AG04449 (cell line): Measurements from ENCODE around the gene RHOT2.
A peak's percentile ranks its signal among the peaks of the same experiment; 100 is the strongest.

Source experiments
- CTCF ChIA-PET: fragments of 350-600 bp; formaldehyde crosslinking; extraction: SDS; loops from one replicate; lab custom pipeline; 2021; ENCODE audit warnings: antibody characterized with exemption; lab: Yijun Ruan, JAX
- POLR2A ChIA-PET: fragments of 400-600, 350-600 bp; formaldehyde crosslinking; extraction: SDS; loops from one replicate; lab custom pipeline; 2020; ENCODE audit warnings: antibody characterized with exemption, inconsistent platforms; lab: Yijun Ruan, JAX
- DNase-seq: peaks from one replicate; pipeline ENCODE4 v3.0.0-alpha.2; 2010; ENCODE audit warnings: low read depth, low spot score
- H3K4me3 ChIP-seq: 2 replicates; pipeline ENCODE4 v1.5.1; 2011; ENCODE audit warnings: low read depth, mild to moderate bottlenecking, control low read depth, low read length
- TF ChIP-seq, protein P1 (sequence below): IDR thresholded peaks from one replicate; pipeline ENCODE4 v1.5.1; 2011; ENCODE audit warnings: mild to moderate bottlenecking, moderate library complexity, low read length, control low read depth, inconsistent platforms; ENCODE audit not compliant: insufficient read depth; ENCODE audit errors: missing control alignments

RHOT2 gene

GRCh38 chr16:718922-719321 is 51.0 kb downstream of the RHOT2 start:
- POLR2A ChIA-PET, result interaction anchor here (0.9 kb wide), 1 partner anchor 70 kb away, joined by 3 read pairs; the partner anchor contains the start of genes CHTF18 and RPUSD1
- CTCF ChIA-PET, result interaction anchor here (0.7 to 3.4 kb wide), 7 partner anchors 9 to 457 kb away, joined by 3 to 25 read pairs (median 6); no protein-coding TSS in a partner anchor

GRCh38 chr16:719815-720446 is 52.0 kb downstream of the RHOT2 start:
- ChIA-PET POLR2A (interaction anchor here (0.9 to 1.5 kb wide), 4 partner anchors 10 to 69 kb away, joined by 3 to 7 read pairs (median 4); partner anchors contain the start of genes CHTF18 and RPUSD1), CTCF (interaction anchor here (0.6 to 3.4 kb wide), 18 partner anchors 8 to 456 kb away, joined by 3 to 25 read pairs (median 4); partner anchors contain the start of gene CIAO3)
- peak overlapping the region; percentile 75 for H3K4me3 ChIP-seq
- TF ChIP-seq, protein P1, sequence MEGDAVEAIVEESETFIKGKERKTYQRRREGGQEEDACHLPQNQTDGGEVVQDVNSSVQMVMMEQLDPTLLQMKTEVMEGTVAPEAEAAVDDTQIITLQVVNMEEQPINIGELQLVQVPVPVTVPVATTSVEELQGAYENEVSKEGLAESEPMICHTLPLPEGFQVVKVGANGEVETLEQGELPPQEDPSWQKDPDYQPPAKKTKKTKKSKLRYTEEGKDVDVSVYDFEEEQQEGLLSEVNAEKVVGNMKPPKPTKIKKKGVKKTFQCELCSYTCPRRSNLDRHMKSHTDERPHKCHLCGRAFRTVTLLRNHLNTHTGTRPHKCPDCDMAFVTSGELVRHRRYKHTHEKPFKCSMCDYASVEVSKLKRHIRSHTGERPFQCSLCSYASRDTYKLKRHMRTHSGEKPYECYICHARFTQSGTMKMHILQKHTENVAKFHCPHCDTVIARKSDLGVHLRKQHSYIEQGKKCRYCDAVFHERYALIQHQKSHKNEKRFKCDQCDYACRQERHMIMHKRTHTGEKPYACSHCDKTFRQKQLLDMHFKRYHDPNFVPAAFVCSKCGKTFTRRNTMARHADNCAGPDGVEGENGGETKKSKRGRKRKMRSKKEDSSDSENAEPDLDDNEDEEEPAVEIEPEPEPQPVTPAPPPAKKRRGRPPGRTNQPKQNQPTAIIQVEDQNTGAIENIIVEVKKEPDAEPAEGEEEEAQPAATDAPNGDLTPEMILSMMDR, result peak; percentile 29
- DNase-seq, result no peak

More at GRCh38 chr16:718922-719321, 51.0 kb downstream of the RHOT2 start:
- no peak for DNase-seq
- TF ChIP-seq, protein P1, result no peak
- no peak overlapping the region for H3K4me3 ChIP-seq

DNA sequence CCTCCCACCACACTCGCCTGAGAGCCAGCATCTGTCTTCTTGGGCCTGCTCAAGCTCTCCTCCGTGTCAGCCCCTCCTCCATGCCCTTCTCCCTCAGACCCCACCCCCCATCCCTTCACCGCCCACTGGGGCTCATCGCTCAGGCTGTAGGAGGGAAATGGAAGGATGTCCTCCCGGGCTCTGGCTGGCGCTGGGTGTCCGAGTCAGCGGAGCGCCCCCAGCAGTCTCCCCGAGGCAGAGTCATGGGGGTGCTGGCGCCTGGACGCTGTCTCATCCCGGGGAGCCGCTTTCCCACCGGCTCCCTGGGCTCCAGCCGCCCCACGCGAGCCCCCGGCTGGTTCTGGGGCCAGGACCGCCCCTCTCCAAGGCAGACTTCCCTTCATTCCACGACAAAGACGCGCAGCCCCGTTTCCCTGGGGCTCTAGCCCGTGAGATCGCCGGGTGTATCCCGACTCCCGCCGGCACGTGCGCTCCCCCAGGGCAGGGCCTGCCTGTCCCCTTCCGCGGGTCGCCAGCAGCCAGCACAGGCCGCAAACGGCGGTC is 52.6 kb downstream of the RHOT2 start:
- peak overlapping the region; percentile 75 for H3K4me3 ChIP-seq
- CTCF ChIA-PET, result interaction anchor here (0.6 to 3.4 kb wide), 16 partner anchors 8 to 335 kb away, joined by 3 to 25 read pairs (median 4); partner anchors contain the start of gene CIAO3
- TF ChIP-seq, protein P1, result peak; percentile 52
- no peak for DNase-seq
- POLR2A ChIA-PET, result interaction anchor here (1.0 to 1.5 kb wide), 3 partner anchors 9 to 34 kb away, joined by 3 to 7 read pairs (median 5); no protein-coding TSS in a partner anchor

DNA sequence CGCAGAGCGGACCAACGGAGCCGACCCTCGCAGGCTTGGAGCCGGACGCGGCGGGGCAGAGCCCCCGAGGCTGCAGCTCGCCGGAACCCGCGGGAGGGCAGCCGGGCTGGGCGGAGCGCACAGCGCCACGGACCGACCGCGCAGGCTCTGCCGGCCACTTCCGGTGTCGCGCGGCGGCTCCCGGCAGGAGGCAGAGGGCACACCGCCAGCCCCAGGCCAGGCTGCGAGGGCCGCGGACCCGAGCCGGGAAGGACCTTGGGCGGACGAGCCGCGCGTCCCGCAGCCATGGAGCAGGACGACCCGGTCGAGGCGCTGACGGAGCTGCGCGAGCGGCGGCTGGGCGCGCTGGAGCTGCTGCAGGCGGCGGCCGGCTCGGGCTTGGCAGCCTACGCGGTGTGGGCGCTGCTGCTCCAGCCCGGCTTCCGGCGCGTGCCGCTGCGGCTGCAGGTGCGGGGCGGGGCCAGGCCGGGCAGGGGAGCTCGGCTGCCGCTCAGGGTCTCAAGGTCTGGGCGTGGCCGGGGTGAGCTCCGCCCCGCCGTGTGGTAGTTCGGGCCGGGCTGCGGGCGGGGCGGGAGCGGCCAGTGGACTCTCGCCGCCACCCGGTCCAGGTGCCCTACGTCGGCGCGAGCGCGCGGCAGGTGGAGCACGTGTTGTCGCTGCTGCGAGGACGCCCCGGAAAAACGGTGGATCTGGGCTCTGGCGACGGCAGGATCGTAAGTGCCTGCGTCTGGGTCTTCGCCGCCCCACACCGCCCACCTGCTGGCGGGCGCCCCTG is 53.2 kb downstream of the RHOT2 start, which contains the start of gene ANTKMT:
TSS of gene ANTKMT (plus strand) at position 157 of the 775 bp plus-strand sequence. CDS start at position 286, 129 bp downstream.
- CTCF ChIA-PET, result interaction anchor here (0.8 to 3.4 kb wide), 14 partner anchors 9 to 335 kb away, joined by 3 to 25 read pairs (median 6); partner anchors contain the start of gene CIAO3

DNA sequence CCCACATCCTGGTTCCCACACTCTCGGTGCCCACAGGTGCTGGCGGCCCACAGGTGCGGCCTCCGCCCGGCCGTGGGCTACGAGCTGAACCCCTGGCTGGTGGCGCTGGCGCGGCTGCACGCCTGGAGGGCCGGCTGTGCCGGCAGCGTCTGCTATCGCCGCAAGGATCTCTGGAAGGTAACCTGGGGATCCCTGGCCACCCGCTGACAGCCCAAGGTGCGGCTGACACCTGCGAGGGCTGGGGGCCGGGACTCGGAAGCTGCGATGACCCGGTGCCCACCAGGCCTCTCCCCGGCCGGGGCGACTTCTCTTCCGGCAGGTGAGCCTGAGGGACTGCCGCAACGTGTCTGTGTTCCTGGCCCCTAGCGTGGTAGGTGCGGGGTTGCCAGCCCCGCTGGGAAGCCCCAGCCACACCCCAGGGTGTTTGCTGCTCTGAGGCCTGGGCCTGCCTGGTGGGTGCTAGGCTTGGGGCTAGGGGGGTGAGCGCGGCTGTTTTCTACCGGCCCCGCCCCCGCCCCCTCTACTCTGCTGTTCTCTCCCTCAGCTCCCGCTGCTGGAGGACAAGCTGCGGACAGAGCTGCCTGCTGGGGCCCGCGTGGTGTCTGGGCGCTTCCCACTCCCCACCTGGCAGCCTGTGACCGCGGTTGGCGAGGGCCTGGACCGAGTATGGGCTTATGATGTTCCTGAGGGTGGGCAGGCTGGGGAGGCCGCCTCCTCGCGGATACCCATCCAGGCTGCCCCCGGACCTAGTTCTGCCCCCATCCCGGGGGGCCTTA is 54.0 kb downstream of the RHOT2 start:
- POLR2A ChIA-PET, result interaction anchor here (0.6 to 1.4 kb wide), 3 partner anchors 9 to 13 kb away, joined by 3 to 4 read pairs (median 3); no protein-coding TSS in a partner anchor
- H3K4me3 ChIP-seq, result peak overlapping the region; percentile 75
- DNase-seq, result no peak
- CTCF ChIA-PET, result interaction anchor here (0.9 to 3.4 kb wide), 9 partner anchors 9 to 64 kb away, joined by 3 to 25 read pairs (median 6); partner anchors contain the start of gene CIAO3
- TF ChIP-seq, protein P1, result no peak

More for the DNA sequence above, 53.2 kb downstream of the RHOT2 start, which contains the start of gene ANTKMT:
- no peak for DNase-seq
- TF ChIP-seq, protein P1, result no peak
- POLR2A ChIA-PET, result interaction anchor here (0.7 to 1.5 kb wide), 4 partner anchors 9 to 35 kb away, joined by 3 to 7 read pairs (median 4); no protein-coding TSS in a partner anchor
- H3K4me3 ChIP-seq, result peak within 1 kb of the TSS; percentile 75
